Motor neuron (in vitro differentiated cells): Measurements from ENCODE around the gene AMZ1. TPM values are rescaled to one million over a fixed set of nuclear protein-coding genes. Genes with fewer than 3 reads are reported as not detected.
"Not testable (repeated sequence)": the region's sequence is repeated elsewhere in the genome, so short reads cannot be mapped to it uniquely, and the experiment has no call there.

Experiments
- ATAC-seq, 8 experiments: fragments of 200-7000 bp; cut with Tn5 transposase; replicated peaks in 6 of 8; 2 replicates each; pipeline ENCODE4 v1.8.0; 2021; ENCODE audit warnings: mild to moderate bottlenecking in 8 of 8, moderate library complexity in 8 of 8
- H3K27ac ChIP-seq, 2 donors: fragments of 250-450 bp; sonication (Bioruptor Pico); 2 replicates each; pipeline ENCODE4 v1.9.0; 2021; ENCODE audit warnings: antibody characterized with exemption in 2 of 2, mild to moderate bottlenecking in 2 of 2, moderate library complexity in 1 of 2
- H3K4me1 ChIP-seq, 2 donors: fragments of 250-450 bp; sonication (Bioruptor Pico); replicated peaks in 1 of 2; 2 replicates each; pipeline ENCODE4 v1.6.1; 2021; ENCODE audit warnings: antibody characterized with exemption in 2 of 2, mild to moderate bottlenecking in 2 of 2, moderate library complexity in 1 of 2
- H3K4me3 ChIP-seq, 5 donors: fragments of 250-450 bp; sonication (Bioruptor Pico); 2 replicates each; pipeline ENCODE4 v1.9.0; 2021; ENCODE audit warnings: antibody characterized with exemption in 5 of 5, mild to moderate bottlenecking in 5 of 5, moderate library complexity in 4 of 5
- WGBS, 10 experiments: fragments of 450-650 bp; shearing (Covaris generic); methylation state at CpG; one replicate each; pipeline ENCODE4 v1.0.0; 2022; 5-methylcytosine and 5-hydroxymethylcytosine counted together
- in situ Hi-C, 9 experiments: fragments of 400-800 bp; cut with MboI; loops; one replicate each; pipeline ENCODE4 v1.15.0; 2021; ENCODE audit warnings: low sequenced_read_pairs in 9 of 9, low pct_unique_long_range_greater_than_20kb in 2 of 9; ENCODE audit not compliant: unreplicated experiment in 9 of 9
- total RNA-seq, 8 experiments: library from RNA; unstranded; fragments of 300-600 nt; gene quantifications; 2 replicates each; pipeline versions ENCODE4 v1.2.3 to v1.2.4, GENCODE V29; 2022

The AMZ1 gene
- total RNA-seq, 8 experiments from 2014 or later = 0.64 to 3.7 (median 1.1) TPM

- in situ Hi-C loops = no loop called here
- WGBS, 10 experiments = 67 to 100% (median 97%) methylated on average over 1 to 11 of the region's 18 CpGs; no CpG with 5 or more reads in 5 of the 10 experiments
- ATAC-seq = no peak
- no peak overlapping the region for H3K4me3 ChIP-seq
- no peak overlapping the region for H3K27ac ChIP-seq
- H3K4me1 ChIP-seq = no peaks in the 10 kb centered on the region
Observed at GRCh38 chr7:2726316-2727018, 38.5 kb downstream of the AMZ1 start.

- H3K4me1 ChIP-seq, H3K27ac ChIP-seq, H3K4me3 ChIP-seq, ATAC-seq, in situ Hi-C loops: not testable (repeated sequence)
- WGBS, 10 experiments = 75 to 100% (median 90%) methylated on average over 1 to 13 of the region's 13 CpGs; no CpG with 5 or more reads in 1 of the 10 experiments
Observed at GRCh38 chr7:2727206-2727605, 39.2 kb downstream of the AMZ1 start.

- 52 to 100% (median 92%) methylated on average over 1 to 14 of the region's 15 CpGs for WGBS, 10 experiments
- in situ Hi-C loops = no loop called here
- Histone ChIP-seq H3K4me1 (no peaks in the 10 kb centered on the region), H3K4me3 (no peak overlapping the region), H3K27ac (no peak overlapping the region)
- ATAC-seq = no peak
Observed at GRCh38 chr7:2728316-2729030, 40.5 kb downstream of the AMZ1 start.

- ATAC-seq = no peak
- 84 to 100% (median 93%) methylated on average over 6 to 12 of the region's 37 CpGs; no CpG with 5 or more reads in 4 of the 10 experiments for WGBS, 10 experiments
- in situ Hi-C loops = no loop called here
- no peak overlapping the region for H3K27ac ChIP-seq
- peaks cover 4 to 8% of the 10 kb centered on the region in 2 donors for H3K4me1 ChIP-seq
- no peak overlapping the region for H3K4me3 ChIP-seq
Observed at GRCh38 chr7:2729031-2729892, 41.3 kb downstream of the AMZ1 start.

GRCh38 chr7:2729893-2730716 is 42.1 kb downstream of the AMZ1 start:
- in situ Hi-C loops = no loop called here
- H3K27ac ChIP-seq = no peak overlapping the region
- WGBS, 10 experiments = 76 to 94% (median 93%) methylated on average over 3 to 13 of the region's 33 CpGs; no CpG with 5 or more reads in 3 of the 10 experiments
- no peak overlapping the region for H3K4me3 ChIP-seq
- ATAC-seq = peak in 1 of 8 experiments; percentile 63
- peaks cover 12 to 16% of the 10 kb centered on the region in 2 donors for H3K4me1 ChIP-seq

- peaks cover 18 to 24% of the 10 kb centered on the region in 2 donors for H3K4me1 ChIP-seq
- H3K4me3 ChIP-seq = no peak overlapping the region
- no peak for ATAC-seq
- H3K27ac ChIP-seq = no peak overlapping the region
- 79 to 100% (median 95%) methylated on average over 3 to 31 of the region's 45 CpGs for WGBS, 10 experiments
- in situ Hi-C loops = no loop called here
Observed at GRCh38 chr7:2730846-2731770, 43.1 kb downstream of the AMZ1 start.

- in situ Hi-C loops = no loop called here
- WGBS, 10 experiments = 82 to 100% (median 93%) methylated on average over 1 to 8 of the region's 9 CpGs; no CpG with 5 or more reads in 1 of the 10 experiments
- Histone ChIP-seq H3K4me3 (no peak overlapping the region), H3K4me1 (peaks cover 18 to 24% of the 10 kb centered on the region in 2 donors), H3K27ac (no peak overlapping the region)
- ATAC-seq = no peak
Observed at GRCh38 chr7:2732388-2732787, 44.4 kb downstream of the AMZ1 start.

- no peak overlapping the region for H3K27ac ChIP-seq
- no peak overlapping the region for H3K4me3 ChIP-seq
- peaks cover 18 to 24% of the 10 kb centered on the region in 2 donors for H3K4me1 ChIP-seq
- peak in 3 of 8 experiments; percentile 16 to 71 (median 68) for ATAC-seq
- in situ Hi-C loops = no loop called here
- 53 to 100% (median 83%) methylated on average over 2 to 17 of the region's 18 CpGs; no CpG with 5 or more reads in 1 of the 10 experiments for WGBS, 10 experiments
Observed at GRCh38 chr7:2732959-2733584, 45.1 kb downstream of the AMZ1 start.

GRCh38 chr7:2734084-2734686 is 46.2 kb downstream of the AMZ1 start:
- WGBS, 10 experiments = 87 to 100% (median 94%) methylated on average over 1 to 15 of the region's 24 CpGs; no CpG with 5 or more reads in 3 of the 10 experiments
- Histone ChIP-seq H3K4me3 (no peak overlapping the region), H3K27ac (no peak overlapping the region), H3K4me1 (peaks cover 18 to 24% of the 10 kb centered on the region in 2 donors)
- no peak for ATAC-seq
- in situ Hi-C loops = no loop called here

- in situ Hi-C loops = no loop called here
- Histone ChIP-seq H3K27ac (peak overlapping the region; percentile 8 to 43), H3K4me3 (no peak overlapping the region), H3K4me1 (peaks cover 18 to 24% of the 10 kb centered on the region in 2 donors)
- WGBS, 10 experiments = 51 to 90% (median 73%) methylated on average over 1 to 5 of the region's 33 CpGs; no CpG with 5 or more reads in 3 of the 10 experiments
- peak; percentile 33 to 97 (median 88) for ATAC-seq
Observed at GRCh38 chr7:2734751-2735571, 47.0 kb downstream of the AMZ1 start.
